ENCODE data around the gene SPAG8.

- TF ChIP-seq CTCF (IDR thresholded peaks at IDR 0.05 in 8 of 11, conservative IDR thresholded peaks at IDR 0.05 in 3 of 11) (no peak), POLR2A (IDR thresholded peaks at IDR 0.05) (no peak), POLR2AphosphoS5 (IDR thresholded peaks at IDR 0.05) (no peak)
Observed at GRCh38 chr9:35852876-35853865, 41.1 kb upstream of the SPAG8 start.

All from spleen (tissue), 7 donors.